ENCODE data around the gene GDPD3. TPM values are rescaled to one million over a fixed set of nuclear protein-coding genes. Genes with fewer than 3 reads are reported as not detected.

Gene GDPD3
- total and polyA plus RNA-seq, 2 of the 13 experiments (the other 11 are each of a cell fraction or from before 2014, with no cell fraction given): 18.7 to 20.6 TPM

- peak; percentile 97 for TF ChIP-seq ARID4A (CRISPR knock-in tag; IDR thresholded peaks at IDR 0.05; ENCODE audit: borderline replicate concordance)
- no peak for TF ChIP-seq SRSF1 (optimal IDR thresholded peaks at IDR 0.05; ENCODE audit: low read depth, low read length)
- peak; percentile 100 for TF ChIP-seq NFE2L1 (CRISPR knock-in tag; IDR thresholded peaks at IDR 0.05; ENCODE audit: borderline replicate concordance)
- TF ChIP-seq RBFOX2 (IDR thresholded peaks at IDR 0.05; ENCODE audit: low read depth, low read length): peak; percentile 99
- peak; percentile 96 for TF ChIP-seq ZFP90 (CRISPR knock-in tag; IDR thresholded peaks at IDR 0.05; ENCODE audit: borderline replicate concordance)
- TF ChIP-seq ZNF704 (CRISPR knock-in tag; IDR thresholded peaks at IDR 0.05; ENCODE audit: borderline replicate concordance): peak; percentile 93; the same call in 1 of the 2 replicates
- peak; percentile 95 for TF ChIP-seq ZNF275 (CRISPR knock-in tag; IDR thresholded peaks at IDR 0.05; ENCODE audit: borderline replicate concordance)
- TF ChIP-seq THYN1 (CRISPR knock-in tag; IDR thresholded peaks at IDR 0.05; ENCODE audit: borderline replicate concordance, low read depth): 0 out of 2 replicates have a peak, but pooled peaks have one; percentile 62
- peak; percentile 93 for TF ChIP-seq ZXDC (CRISPR knock-in tag; IDR thresholded peaks at IDR 0.05)
- no peak for TF ChIP-seq PRPF4 (IDR thresholded peaks at IDR 0.05; ENCODE audit: low read depth, low read length, poor library complexity, severe bottlenecking)
- peak; percentile 99 for TF ChIP-seq YEATS4 (CRISPR knock-in tag; IDR thresholded peaks at IDR 0.05; ENCODE audit: borderline replicate concordance)
- peak; percentile 83; the same call in 1 of the 2 replicates for TF ChIP-seq ZNF768 (CRISPR knock-in tag; IDR thresholded peaks at IDR 0.05)
- no peak; the same call in 1 of the 2 replicates for TF ChIP-seq ZNF780A (CRISPR knock-in tag; IDR thresholded peaks at IDR 0.05)
- peak; percentile 97 for TF ChIP-seq ZNF451 (CRISPR knock-in tag; IDR thresholded peaks at IDR 0.05)
- peak; percentile 91 for TF ChIP-seq JARID2 (CRISPR knock-in tag; IDR thresholded peaks at IDR 0.05; ENCODE audit: insufficient replicate concordance)
- TF ChIP-seq ZNF891 (CRISPR knock-in tag; IDR thresholded peaks at IDR 0.05): peak; percentile 96
- peak; percentile 96 for TF ChIP-seq ZSCAN31 (CRISPR knock-in tag; IDR thresholded peaks at IDR 0.05; ENCODE audit: low read depth)
- peak; percentile 77 for TF ChIP-seq CHD2 (IDR thresholded peaks at IDR 0.05; ENCODE audit: low read depth, low read length)
These were observed 48.0 kb downstream of the GDPD3 start, which contains the start of gene ALDOA (continued) for GRCh38 chr16:30065102-30065942.

Measured in HepG2 (cell line).